GM13977 (cell line): ENCODE data around the gene RAI1.

Experiments used
- DNase-seq: peaks from one replicate; pipeline ENCODE4 v3.0.0; 2012; ENCODE audit warnings: low spot score
- CTCF ChIP-seq: IDR thresholded peaks from 2 replicates; pipeline ENCODE4 v1.5.1; 2012; ENCODE audit warnings: mild to moderate bottlenecking, control low read depth; ENCODE audit not compliant: insufficient read depth; ENCODE audit errors: extremely low read depth, missing control alignments
- in situ Hi-C: fragments of 300-500 bp; cut with MboI; formaldehyde crosslinking; loops from one replicate; pipeline ENCODE4 v1.12.0; 2022; ENCODE audit warnings: low sequenced_read_pairs, low pct_unique_long_range_greater_than_20kb, mixed read lengths, inconsistent platforms; ENCODE audit not compliant: unreplicated experiment

Gene RAI1

GRCh38 chr17:17732892-17733670, 51.8 kb downstream of the RAI1 start:
- in situ Hi-C loops, result no loop called here
- no peak for DNase-seq
- no peak for TF ChIP-seq CTCF

GRCh38 chr17:17736205-17737183, 55.2 kb downstream of the RAI1 start:
- no peak for TF ChIP-seq CTCF
- in situ Hi-C loops, result no loop called here
- DNase-seq, result no peak

GRCh38 chr17:17737961-17738894, 57.0 kb downstream of the RAI1 start:
- no peak for TF ChIP-seq CTCF
- no peak for DNase-seq
- in situ Hi-C loops, result no loop called here

GRCh38 chr17:17738901-17739300, 57.6 kb downstream of the RAI1 start:
- in situ Hi-C loops, result no loop called here
- no peak for TF ChIP-seq CTCF
- no peak for DNase-seq

GRCh38 chr17:17739388-17740066, 58.3 kb downstream of the RAI1 start:
- DNase-seq, result no peak
- TF ChIP-seq CTCF, result no peak
- in situ Hi-C loops, result no loop called here
